GM12891 (cell line): ENCODE measurements around the gene MAP3K2.

Source experiments
- POLR2A ChIP-seq: IDR thresholded peaks from 2 replicates; pipeline ENCODE4 v1.6.1; 2011; ENCODE audit warnings: low read depth, low read length, control low read depth
- POLR2AphosphoS5 ChIP-seq: IDR thresholded peaks from 2 replicates; pipeline ENCODE4 v1.6.1; 2011; ENCODE audit warnings: low read depth, low read length, control low read depth
- POU2F2 ChIP-seq: IDR thresholded peaks from 2 replicates; pipeline ENCODE4 v1.6.1; 2011; ENCODE audit warnings: low read depth, mild to moderate bottlenecking, control low read depth, low read length, moderate library complexity
- SPI1 ChIP-seq: IDR thresholded peaks from 2 replicates; pipeline ENCODE4 v1.6.1; 2011; ENCODE audit warnings: low read depth, low read length, control low read depth
- TAF1 ChIP-seq: IDR thresholded peaks from 2 replicates; pipeline ENCODE4 v1.6.1; 2011; ENCODE audit warnings: low read depth, low read length, control low read depth

GRCh38 chr2:127365211-127365643, 22.5 kb downstream of the MAP3K2 start:
- TF ChIP-seq POLR2A, result no peak
- no peak for TF ChIP-seq POLR2AphosphoS5
- TF ChIP-seq SPI1, result no peak
- TF ChIP-seq TAF1, result no peak
- TF ChIP-seq POU2F2, result no peak
